ENCODE data around the gene MED22. TPM values are rescaled to one million over a fixed set of nuclear protein-coding genes. Genes with fewer than 3 reads are reported as not detected.
A peak's percentile ranks its signal among the peaks of the same experiment; 100 is the strongest.

MED22 gene
- total and polyA plus RNA-seq, 8 donors = 21.8 to 29.2 (median 26.3) TPM

DNA sequence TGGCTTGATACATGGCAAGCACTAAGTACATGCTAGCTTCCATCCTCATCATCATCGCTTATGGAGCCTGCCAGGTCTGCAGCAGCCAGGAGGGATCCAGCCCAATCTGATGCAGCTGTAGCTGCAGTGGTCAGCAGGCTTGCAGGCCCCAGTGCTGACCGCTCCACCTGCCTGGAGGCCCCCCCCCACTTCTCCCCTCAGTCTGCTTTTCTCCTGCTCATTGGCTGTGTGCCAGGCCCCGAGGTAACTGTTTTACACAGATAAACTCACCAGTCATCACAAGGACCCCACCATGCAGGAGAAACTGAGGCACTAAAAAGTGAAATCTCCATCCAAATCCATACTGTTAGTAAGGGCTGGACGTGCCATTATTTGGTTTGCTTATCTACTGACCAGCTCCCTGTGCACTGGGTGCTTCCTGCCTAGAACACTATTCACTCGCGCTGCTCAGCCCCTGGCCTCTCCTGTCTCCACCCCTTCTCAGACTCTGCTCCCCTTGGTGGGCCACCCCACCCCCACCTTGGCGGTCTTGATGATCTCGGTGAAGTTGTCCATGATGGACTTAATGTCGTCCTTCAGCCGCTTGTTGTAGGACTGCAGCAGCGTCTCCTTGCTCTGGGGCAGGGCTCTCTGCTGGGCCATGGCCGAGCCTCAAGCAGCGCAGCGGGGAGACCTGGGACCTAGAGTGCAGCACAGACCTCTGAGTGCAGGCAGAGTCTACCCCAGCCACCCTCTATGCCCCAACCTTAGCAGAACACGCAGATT lies 1.7 kb downstream of the MED22 start:
- Histone ChIP-seq H3K4me3 (peak overlapping the region in 1 of 2 donors; percentile 93), H3K27me3 (no peaks in the 10 kb centered on the region), H3K9me3 (no peaks in the 10 kb centered on the region), H3K27ac (peak overlapping the region in 1 of 2 donors; percentile 84), H3K36me3 (peaks cover 0 to 73% of the 10 kb centered on the region in 2 donors), H3K4me1 (peaks cover 9 to 49% of the 10 kb centered on the region in 2 donors)
- DNase-seq (peak in 1 of 4 donors; percentile 42), ATAC-seq (no peak)
- intact Hi-C loops (cut with DNase I) = no loop called here
- TF ChIP-seq, protein P1, sequence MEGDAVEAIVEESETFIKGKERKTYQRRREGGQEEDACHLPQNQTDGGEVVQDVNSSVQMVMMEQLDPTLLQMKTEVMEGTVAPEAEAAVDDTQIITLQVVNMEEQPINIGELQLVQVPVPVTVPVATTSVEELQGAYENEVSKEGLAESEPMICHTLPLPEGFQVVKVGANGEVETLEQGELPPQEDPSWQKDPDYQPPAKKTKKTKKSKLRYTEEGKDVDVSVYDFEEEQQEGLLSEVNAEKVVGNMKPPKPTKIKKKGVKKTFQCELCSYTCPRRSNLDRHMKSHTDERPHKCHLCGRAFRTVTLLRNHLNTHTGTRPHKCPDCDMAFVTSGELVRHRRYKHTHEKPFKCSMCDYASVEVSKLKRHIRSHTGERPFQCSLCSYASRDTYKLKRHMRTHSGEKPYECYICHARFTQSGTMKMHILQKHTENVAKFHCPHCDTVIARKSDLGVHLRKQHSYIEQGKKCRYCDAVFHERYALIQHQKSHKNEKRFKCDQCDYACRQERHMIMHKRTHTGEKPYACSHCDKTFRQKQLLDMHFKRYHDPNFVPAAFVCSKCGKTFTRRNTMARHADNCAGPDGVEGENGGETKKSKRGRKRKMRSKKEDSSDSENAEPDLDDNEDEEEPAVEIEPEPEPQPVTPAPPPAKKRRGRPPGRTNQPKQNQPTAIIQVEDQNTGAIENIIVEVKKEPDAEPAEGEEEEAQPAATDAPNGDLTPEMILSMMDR (IDR thresholded peaks at IDR 0.05) = no peak

DNA sequence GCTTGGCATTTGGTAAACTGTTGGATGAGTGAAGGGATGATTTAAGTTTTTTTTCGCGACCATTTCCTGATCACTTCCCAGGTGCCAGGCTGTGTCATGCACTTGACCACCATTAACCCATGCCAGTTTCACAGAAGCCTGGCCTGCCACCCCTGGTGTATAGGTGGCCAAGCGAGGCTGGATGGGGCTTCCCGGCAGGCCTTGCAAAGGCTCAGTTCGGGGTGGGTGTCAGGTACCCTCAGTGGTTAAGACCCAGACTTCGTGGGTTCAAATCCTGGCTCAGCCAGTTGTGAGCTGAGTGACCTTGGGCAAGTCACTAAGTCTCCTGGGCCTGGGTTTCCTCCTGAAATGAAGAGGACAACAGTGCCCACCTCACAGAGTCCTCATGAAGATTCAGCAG lies 2.3 kb downstream of the MED22 start:
- intact Hi-C loops (cut with DNase I) = no loop called here
- DNase-seq = peak in 1 of 4 donors; percentile 25
- Histone ChIP-seq H3K36me3 (peaks cover 0 to 73% of the 10 kb centered on the region in 2 donors), H3K27me3 (no peaks in the 10 kb centered on the region), H3K4me1 (peaks cover 9 to 55% of the 10 kb centered on the region in 2 donors), H3K9me3 (no peaks in the 10 kb centered on the region), H3K4me3 (no peak overlapping the region), H3K27ac (no peak overlapping the region)
- ATAC-seq = no peak
- TF ChIP-seq, protein P1 (IDR thresholded peaks at IDR 0.05) = no peak

DNA sequence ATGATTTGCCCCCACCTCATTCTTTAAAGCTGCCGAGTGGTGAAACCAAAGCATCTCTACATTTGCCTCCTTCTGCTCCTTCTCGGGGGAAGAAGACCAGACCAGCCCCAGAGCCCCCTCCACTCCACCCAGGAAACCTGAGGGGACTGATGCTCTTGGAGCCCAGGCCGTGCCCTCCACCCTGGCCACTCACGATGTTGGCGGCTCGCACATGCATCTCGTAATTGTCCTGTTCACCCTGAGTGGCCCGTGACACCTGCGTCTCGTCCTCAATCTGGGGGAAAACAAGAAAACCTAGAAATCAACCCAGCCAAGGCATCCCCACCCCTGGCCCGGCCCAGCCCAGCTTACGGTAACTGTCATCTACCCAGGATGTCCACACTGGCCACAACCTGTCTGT lies 3.0 kb downstream of the MED22 start:
- DNase-seq (peak in 1 of 4 donors; percentile 44), ATAC-seq (no peak)
- no peaks in the 10 kb centered on the region for H3K9me3 ChIP-seq
- H3K36me3 ChIP-seq = peaks cover 0 to 73% of the 10 kb centered on the region in 2 donors
- intact Hi-C loops (cut with DNase I) = no loop called here
- no peak overlapping the region for H3K27ac ChIP-seq
- TF ChIP-seq, protein P1 (IDR thresholded peaks at IDR 0.05) = no peak
- no peaks in the 10 kb centered on the region for H3K27me3 ChIP-seq
- no peak overlapping the region for H3K4me3 ChIP-seq
- peaks cover 9 to 61% of the 10 kb centered on the region in 2 donors for H3K4me1 ChIP-seq

DNA sequence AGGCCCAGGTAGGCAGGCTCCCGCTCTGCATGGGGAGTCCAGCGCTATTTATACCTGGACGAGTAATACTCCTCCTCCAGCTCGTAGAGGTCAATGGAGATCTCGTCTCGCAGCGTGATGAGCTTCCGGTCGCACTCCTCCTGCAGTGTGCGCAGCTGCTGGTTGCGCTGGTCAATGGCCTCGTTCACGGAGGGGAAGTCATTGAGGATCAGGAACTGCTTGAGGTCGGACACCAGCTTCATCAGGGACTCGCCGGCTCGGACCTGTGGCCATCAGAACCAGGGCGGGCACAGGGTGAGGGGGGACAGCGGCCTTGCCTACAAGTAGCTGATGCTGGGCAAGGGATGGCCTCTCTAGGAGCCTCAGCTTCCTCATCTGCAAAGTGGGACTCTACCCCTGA lies 3.9 kb downstream of the MED22 start:
- no peak for ATAC-seq
- no peak overlapping the region for H3K4me3 ChIP-seq
- intact Hi-C loops (cut with DNase I) = no loop called here
- TF ChIP-seq, protein P1 (IDR thresholded peaks at IDR 0.05) = no peak
- DNase-seq = peak in 1 of 4 donors; percentile 54
- H3K27me3 ChIP-seq = no peaks in the 10 kb centered on the region
- no peak overlapping the region for H3K27ac ChIP-seq
- H3K9me3 ChIP-seq = no peaks in the 10 kb centered on the region
- H3K36me3 ChIP-seq = peaks cover 0 to 73% of the 10 kb centered on the region in 2 donors
- H3K4me1 ChIP-seq = peaks cover 5 to 61% of the 10 kb centered on the region in 2 donors

DNA sequence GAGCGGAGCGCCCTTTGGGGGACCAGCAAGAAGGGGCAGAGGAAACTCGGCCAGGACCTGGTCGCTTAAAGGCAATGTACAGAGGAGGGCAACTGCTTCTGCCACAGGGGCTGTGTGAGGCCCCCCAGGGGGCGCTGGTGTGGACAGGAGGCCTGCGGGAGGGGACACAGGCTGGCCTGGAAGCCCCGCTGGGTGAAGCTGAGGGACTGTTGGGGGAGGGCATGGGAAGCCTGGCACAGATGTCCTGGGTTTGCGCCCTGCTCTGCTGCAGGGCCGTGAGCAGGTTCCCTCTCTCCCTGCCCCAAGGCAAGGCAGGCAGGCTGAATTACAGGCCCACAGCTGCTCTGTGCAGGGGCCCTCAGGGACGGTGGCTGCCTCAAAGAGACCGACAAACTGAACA lies 5.4 kb downstream of the MED22 start:
- TF ChIP-seq, protein P1 (IDR thresholded peaks at IDR 0.05) = no peak
- H3K4me1 ChIP-seq = peaks cover 0 to 59% of the 10 kb centered on the region in 2 donors
- ATAC-seq (no peak), DNase-seq (peak in 1 of 4 donors; percentile 72)
- no peak overlapping the region for H3K4me3 ChIP-seq
- no peaks in the 10 kb centered on the region for H3K27me3 ChIP-seq
- peak overlapping the region in 1 of 2 donors; percentile 85 for H3K27ac ChIP-seq
- H3K36me3 ChIP-seq = peaks cover 0 to 72% of the 10 kb centered on the region in 2 donors
- no peaks in the 10 kb centered on the region for H3K9me3 ChIP-seq
- intact Hi-C loops (cut with DNase I) = no loop called here
